Measurements from ENCODE around the gene FAM185A. TPM values are rescaled to one million over a fixed set of nuclear protein-coding genes. Genes with fewer than 3 reads are reported as not detected.
"Not testable (repeated sequence)": the region's sequence is repeated elsewhere in the genome, so short reads cannot be mapped to it uniquely, and the experiment has no call there.

FAM185A gene
- total and polyA plus RNA-seq, 9 donors = 5.0 to 19.6 (median 11.8) TPM

- Histone ChIP-seq H3K4me1 (ENCODE audit: insufficient read depth) (peaks cover 3% of the 10 kb centered on the region), H3K27me3 (no peaks in the 10 kb centered on the region), H3K27ac (no peak overlapping the region), H3K9me3 (no peaks in the 10 kb centered on the region), H3K4me3 (no peak overlapping the region), H3K36me3 (no peaks in the 10 kb centered on the region)
- 91 to 93% (median 92%) methylated on average over 1 of the region's 1 CpG for WGBS, 3 donors
- DNase-seq = no peak
- no peak for TF ChIP-seq CTCF (IDR thresholded peaks at IDR 0.05)
- TF ChIP-seq EP300 (IDR thresholded peaks at IDR 0.05) = no peak
- no peak for TF ChIP-seq POLR2A (IDR thresholded peaks at IDR 0.05)
- intact Hi-C loops (cut with DNase I) = no loop called here
Observed at GRCh38 chr7:102836977-102837376, 88.2 kb downstream of the FAM185A start.

GRCh38 chr7:102837802-102838201 lies 89.0 kb downstream of the FAM185A start:
- TF ChIP-seq EP300 (IDR thresholded peaks at IDR 0.05) (no peak), CTCF (IDR thresholded peaks at IDR 0.05) (no peak), POLR2A (IDR thresholded peaks at IDR 0.05) (no peak)
- intact Hi-C loops (cut with DNase I) = no loop called here
- Histone ChIP-seq H3K4me1 (ENCODE audit: insufficient read depth) (peaks cover 1% of the 10 kb centered on the region), H3K4me3 (no peak overlapping the region), H3K9me3 (no peaks in the 10 kb centered on the region), H3K36me3 (no peaks in the 10 kb centered on the region), H3K27me3 (no peaks in the 10 kb centered on the region), H3K27ac (no peak overlapping the region)
- WGBS, 3 donors = 85 to 94% (median 90%) methylated on average over 3 of the region's 3 CpGs
- no peak for DNase-seq

GRCh38 chr7:102838572-102839101 lies 89.8 kb downstream of the FAM185A start:
- intact Hi-C loops (cut with DNase I); H3K9me3 ChIP-seq; H3K4me1 ChIP-seq (ENCODE audit: insufficient read depth); H3K36me3 ChIP-seq; H3K27ac ChIP-seq; H3K27me3 ChIP-seq; H3K4me3 ChIP-seq; DNase-seq: not testable (repeated sequence)
- 87 to 90% (median 89%) methylated on average over 10 of the region's 10 CpGs for WGBS, 3 donors

- Histone ChIP-seq H3K9me3 (no peaks in the 10 kb centered on the region), H3K27ac (no peak overlapping the region), H3K36me3 (no peaks in the 10 kb centered on the region), H3K4me1 (ENCODE audit: insufficient read depth) (peaks cover 1% of the 10 kb centered on the region), H3K27me3 (no peaks in the 10 kb centered on the region), H3K4me3 (no peak overlapping the region)
- WGBS, 3 donors = 93 to 97% (median 93%) methylated on average over 3 of the region's 3 CpGs
- TF ChIP-seq CTCF (IDR thresholded peaks at IDR 0.05) (no peak), POLR2A (IDR thresholded peaks at IDR 0.05) (no peak), EP300 (IDR thresholded peaks at IDR 0.05) (no peak)
- DNase-seq = no peak
- intact Hi-C loops (cut with DNase I) = no loop called here
Observed at GRCh38 chr7:102840404-102840803, 91.6 kb downstream of the FAM185A start.

GRCh38 chr7:102841290-102841689 lies 92.5 kb downstream of the FAM185A start:
- 34 to 51% (median 44%) methylated on average over 2 of the region's 2 CpGs for WGBS, 3 donors
- Histone ChIP-seq H3K27me3 (no peaks in the 10 kb centered on the region), H3K36me3 (no peaks in the 10 kb centered on the region), H3K27ac (no peak overlapping the region), H3K4me3 (no peak overlapping the region), H3K9me3 (no peaks in the 10 kb centered on the region), H3K4me1 (ENCODE audit: insufficient read depth) (peaks cover 1% of the 10 kb centered on the region)
- TF ChIP-seq CTCF (IDR thresholded peaks at IDR 0.05) = no peak
- TF ChIP-seq POLR2A (IDR thresholded peaks at IDR 0.05) = no peak
- TF ChIP-seq EP300 (IDR thresholded peaks at IDR 0.05) = no peak
- peak in 3 of 5 donors; percentile 18 to 47 (median 26) for DNase-seq
- intact Hi-C loops (cut with DNase I) = no loop called here
